Measurements from ENCODE around the gene CLEC5A. TPM values are rescaled to one million over a fixed set of nuclear protein-coding genes. Genes with fewer than 3 reads are reported as not detected.

CLEC5A gene
- total and polyA plus RNA-seq, 2 of the 8 experiments (the other 6 are each of a cell fraction or from before 2014, with no cell fraction given), result not detected

DNA sequence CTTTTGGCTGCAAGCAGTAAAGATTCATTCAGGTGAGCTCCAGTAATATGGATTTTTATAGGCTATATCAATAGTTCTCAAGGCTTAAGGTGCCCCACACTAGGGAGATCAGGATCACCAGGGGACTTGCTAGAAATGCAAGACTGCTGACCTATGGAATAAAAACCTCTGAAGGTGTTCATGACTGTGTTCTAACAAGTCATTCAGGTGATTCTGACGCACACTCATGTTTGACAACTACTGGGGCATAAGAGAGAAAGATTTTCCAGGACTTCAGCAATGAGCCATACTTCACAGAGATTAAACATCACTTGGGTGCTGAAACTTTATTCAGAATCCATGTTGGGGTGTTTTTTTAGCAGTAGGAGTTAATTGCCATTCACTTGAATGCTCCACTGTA is 31.6 kb upstream of the CLEC5A start (continued):
- no peak for TF ChIP-seq KDM5A (IDR thresholded peaks at IDR 0.05; ENCODE audit: low read length)
